Type B pancreatic cell (in vitro differentiated cells): Measurements from ENCODE around the gene SLC10A7. TPM values are rescaled to one million over a fixed set of nuclear protein-coding genes. Genes with fewer than 3 reads are reported as not detected.

Experiments used
- DNase-seq: peaks from one replicate; pipeline ENCODE4 v3.0.0; 2021; ENCODE audit warnings: mixed read lengths; ENCODE audit not compliant: unreplicated experiment; ENCODE audit errors: extremely low spot score
- H3K27ac Mint-ChIP-seq: 2 replicates; pipeline ENCODE4 v1.8.0; 2021; ENCODE audit warnings: mild to moderate bottlenecking, mixed read lengths
- H3K27me3 Mint-ChIP-seq: 2 replicates; pipeline ENCODE4 v1.8.0; 2021; ENCODE audit warnings: mixed read lengths
- H3K36me3 Mint-ChIP-seq: 2 replicates; pipeline ENCODE4 v1.8.0; 2021; ENCODE audit warnings: mixed read lengths
- H3K4me1 Mint-ChIP-seq: one replicate; pipeline ENCODE4 v1.8.0; 2021; ENCODE audit warnings: mixed read lengths; ENCODE audit not compliant: unreplicated experiment
- H3K4me3 Mint-ChIP-seq: 2 replicates; pipeline ENCODE4 v1.8.0; 2021; ENCODE audit warnings: mild to moderate bottlenecking, mixed read lengths
- H3K9me3 Mint-ChIP-seq: 2 replicates; pipeline ENCODE4 v1.8.0; 2021; ENCODE audit warnings: mixed read lengths
- total RNA-seq: library from RNA; stranded (reverse); gene quantifications from 2 replicates; pipeline ENCODE4 v1.2.1, GENCODE V29; 2021; ENCODE audit warnings: low replicate concordance
- TF ChIP-seq, protein P1 (sequence below): fragments of 200-600 bp; sonication (generic); conservative IDR thresholded peaks from 2 replicates; pipeline ENCODE4 v1.5.0; 2021; ENCODE audit warnings: antibody characterized with exemption, mild to moderate bottlenecking

The SLC10A7 gene
- total RNA-seq, 1 donor from 2014 or later, result 16.1 TPM

- H3K4me1 Mint-ChIP-seq, result peaks cover 5% of the 10 kb centered on the region
Observed at GRCh38 chr4:146222313-146222712, 299.4 kb downstream of the SLC10A7 start.

DNA sequence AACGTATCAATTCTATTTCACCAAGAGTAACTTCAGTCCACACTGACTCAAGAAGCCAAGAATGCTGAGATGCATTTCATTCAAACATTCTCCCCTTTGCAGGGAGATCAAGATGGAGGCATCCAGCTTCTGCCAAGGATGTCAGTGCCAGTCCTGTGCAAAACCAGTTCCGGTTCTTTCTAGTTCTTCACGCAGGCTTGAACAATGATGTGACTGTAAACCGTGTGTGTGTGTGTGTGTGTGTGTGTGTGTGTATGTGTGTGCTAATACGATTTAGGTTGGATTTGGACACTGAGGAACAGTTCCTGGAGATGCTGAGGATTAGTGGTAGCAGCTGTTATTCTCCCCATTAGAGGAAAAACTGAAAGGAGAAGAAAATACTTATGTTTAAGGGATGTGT, 307.5 kb downstream of the SLC10A7 start, which contains the start of gene REELD1:
Gene REELD1, plus strand, starts transcription at position 301 of the 400 bp plus-strand sequence. CDS start 2,415 bp downstream, outside the sequence.
- Mint-ChIP-seq H3K27ac (no peak within 1 kb of the TSS), H3K36me3 (no peaks in the 10 kb centered on the region), H3K4me3 (no peak within 1 kb of the TSS), H3K4me1 (no peaks in the 10 kb centered on the region), H3K9me3 (no peaks in the 10 kb centered on the region), H3K27me3 (peaks cover 20% of the 10 kb centered on the region)
- DNase-seq, result no peak
- TF ChIP-seq, protein P1, sequence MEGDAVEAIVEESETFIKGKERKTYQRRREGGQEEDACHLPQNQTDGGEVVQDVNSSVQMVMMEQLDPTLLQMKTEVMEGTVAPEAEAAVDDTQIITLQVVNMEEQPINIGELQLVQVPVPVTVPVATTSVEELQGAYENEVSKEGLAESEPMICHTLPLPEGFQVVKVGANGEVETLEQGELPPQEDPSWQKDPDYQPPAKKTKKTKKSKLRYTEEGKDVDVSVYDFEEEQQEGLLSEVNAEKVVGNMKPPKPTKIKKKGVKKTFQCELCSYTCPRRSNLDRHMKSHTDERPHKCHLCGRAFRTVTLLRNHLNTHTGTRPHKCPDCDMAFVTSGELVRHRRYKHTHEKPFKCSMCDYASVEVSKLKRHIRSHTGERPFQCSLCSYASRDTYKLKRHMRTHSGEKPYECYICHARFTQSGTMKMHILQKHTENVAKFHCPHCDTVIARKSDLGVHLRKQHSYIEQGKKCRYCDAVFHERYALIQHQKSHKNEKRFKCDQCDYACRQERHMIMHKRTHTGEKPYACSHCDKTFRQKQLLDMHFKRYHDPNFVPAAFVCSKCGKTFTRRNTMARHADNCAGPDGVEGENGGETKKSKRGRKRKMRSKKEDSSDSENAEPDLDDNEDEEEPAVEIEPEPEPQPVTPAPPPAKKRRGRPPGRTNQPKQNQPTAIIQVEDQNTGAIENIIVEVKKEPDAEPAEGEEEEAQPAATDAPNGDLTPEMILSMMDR, result no peak

More at GRCh38 chr4:146222313-146222712, 299.4 kb downstream of the SLC10A7 start:
- peak overlapping the region; percentile 66 for H3K27ac Mint-ChIP-seq
- no peaks in the 10 kb centered on the region for H3K9me3 Mint-ChIP-seq
- TF ChIP-seq, protein P1, result no peak
- no peak for DNase-seq
- H3K36me3 Mint-ChIP-seq, result no peaks in the 10 kb centered on the region
- no peak overlapping the region for H3K4me3 Mint-ChIP-seq
- H3K27me3 Mint-ChIP-seq, result peaks cover 4% of the 10 kb centered on the region

DNA sequence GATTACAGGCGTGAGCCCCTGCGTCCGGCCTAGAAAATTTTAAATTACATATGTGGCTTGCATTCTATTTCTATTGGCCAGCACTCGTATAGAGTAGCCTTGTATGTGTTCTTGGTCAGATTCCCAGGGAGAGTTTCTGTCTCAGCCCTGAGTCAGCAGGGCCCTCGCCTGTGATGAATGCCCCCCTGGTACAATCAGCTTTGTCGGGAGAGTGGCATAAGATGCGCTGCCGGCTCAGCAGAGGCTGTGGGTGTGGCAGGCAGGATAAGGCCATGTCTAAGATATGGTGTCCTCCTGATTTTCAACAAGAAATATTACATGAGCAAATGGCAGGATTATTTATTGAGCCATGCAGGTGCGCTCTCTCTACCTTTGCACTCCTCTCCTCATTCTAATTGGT, 309.0 kb downstream of the SLC10A7 start:
- peaks cover 28% of the 10 kb centered on the region for H3K27me3 Mint-ChIP-seq
- DNase-seq, result no peak
- H3K9me3 Mint-ChIP-seq, result no peaks in the 10 kb centered on the region
- H3K4me3 Mint-ChIP-seq, result no peak overlapping the region
- H3K27ac Mint-ChIP-seq, result no peak overlapping the region
- TF ChIP-seq, protein P1, result no peak
- no peaks in the 10 kb centered on the region for H3K4me1 Mint-ChIP-seq
- no peaks in the 10 kb centered on the region for H3K36me3 Mint-ChIP-seq

- no peak overlapping the region for H3K27ac Mint-ChIP-seq
- no peak overlapping the region for H3K4me3 Mint-ChIP-seq
Observed at GRCh38 chr4:146211440-146211839, 310.3 kb downstream of the SLC10A7 start.

GRCh38 chr4:146210890-146211289, 310.9 kb downstream of the SLC10A7 start:
- Mint-ChIP-seq H3K4me1 (no peaks in the 10 kb centered on the region), H3K9me3 (no peaks in the 10 kb centered on the region), H3K36me3 (no peaks in the 10 kb centered on the region), H3K27me3 (peaks cover 40% of the 10 kb centered on the region), H3K27ac (no peak overlapping the region), H3K4me3 (no peak overlapping the region)
- DNase-seq, result no peak
- TF ChIP-seq, protein P1, result no peak

More at GRCh38 chr4:146211440-146211839, 310.3 kb downstream of the SLC10A7 start:
- H3K36me3 Mint-ChIP-seq, result no peaks in the 10 kb centered on the region
- TF ChIP-seq, protein P1, result no peak
- H3K27me3 Mint-ChIP-seq, result peaks cover 40% of the 10 kb centered on the region
- no peaks in the 10 kb centered on the region for H3K4me1 Mint-ChIP-seq
- H3K9me3 Mint-ChIP-seq, result no peaks in the 10 kb centered on the region
- no peak for DNase-seq

- Mint-ChIP-seq H3K9me3 (peaks cover 6% of the 10 kb centered on the region), H3K4me1 (peaks cover 3% of the 10 kb centered on the region), H3K27ac (no peak overlapping the region), H3K36me3 (no peaks in the 10 kb centered on the region), H3K27me3 (peaks cover 39% of the 10 kb centered on the region), H3K4me3 (no peak overlapping the region)
- DNase-seq, result no peak
- TF ChIP-seq, protein P1, result no peak
Observed at GRCh38 chr4:146207410-146207809, 314.3 kb downstream of the SLC10A7 start.
